Esophagus muscularis mucosa (tissue), 4 donors: ENCODE measurements around the gene NINJ2.
"Not testable (repeated sequence)": the region's sequence is repeated elsewhere in the genome, so short reads cannot be mapped to it uniquely, and the experiment has no call there.

Experiments used
- EP300 ChIP-seq: sonication (generic); formaldehyde crosslinking; IDR thresholded peaks from one replicate; pipeline ENCODE4 v1.6.1; 2017; ENCODE audit warnings: antibody characterized with exemption
- POLR2A ChIP-seq: fragments of 450-650 bp; IDR thresholded peaks from one replicate; pipeline ENCODE4 v1.6.1; 2017; ENCODE audit warnings: antibody characterized with exemption, moderate library complexity, mild to moderate bottlenecking, low read depth
- POLR2AphosphoS5 ChIP-seq, 2 donors: sonication (generic); formaldehyde crosslinking; IDR thresholded peaks; one replicate each; pipeline ENCODE4 v1.6.1; 2017; ENCODE audit warnings: antibody characterized with exemption in 2 of 2
- TF ChIP-seq, protein P1 (sequence below), 3 experiments: fragments of 200-600 bp in 2 of 3; fragments of 450-650 bp in 1 of 3; sonication (generic) in 2 of 3; IDR thresholded peaks; one replicate each; pipeline ENCODE4 v1.5.1; 2017 to 2019; ENCODE audit warnings: antibody characterized with exemption in 3 of 3, mild to moderate bottlenecking in 2 of 3, moderate library complexity in 1 of 3

DNA sequence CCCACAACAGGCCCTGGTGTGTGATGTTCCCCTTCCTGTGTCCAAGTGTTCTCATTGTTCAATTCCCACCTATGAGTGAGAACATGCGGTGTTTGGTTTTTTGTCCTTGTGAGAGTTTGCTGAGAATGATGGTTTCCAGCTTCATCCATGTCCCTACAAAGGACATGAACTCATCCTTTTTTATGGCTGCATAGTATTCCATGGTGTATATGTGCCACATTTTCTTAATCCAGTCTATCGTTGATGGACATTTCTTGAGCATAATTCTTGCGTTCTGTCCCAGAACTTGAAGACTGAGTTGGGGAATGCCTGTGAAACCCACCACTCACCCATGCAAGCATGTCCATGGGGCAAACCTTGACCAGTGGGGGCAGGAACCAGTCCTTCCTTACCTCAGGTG is 44.8 kb upstream of the NINJ2 start:
- not testable (repeated sequence) for TF ChIP-seq EP300; POLR2A; POLR2AphosphoS5 (IDR thresholded peaks at IDR 0.05)
- TF ChIP-seq, protein P1, sequence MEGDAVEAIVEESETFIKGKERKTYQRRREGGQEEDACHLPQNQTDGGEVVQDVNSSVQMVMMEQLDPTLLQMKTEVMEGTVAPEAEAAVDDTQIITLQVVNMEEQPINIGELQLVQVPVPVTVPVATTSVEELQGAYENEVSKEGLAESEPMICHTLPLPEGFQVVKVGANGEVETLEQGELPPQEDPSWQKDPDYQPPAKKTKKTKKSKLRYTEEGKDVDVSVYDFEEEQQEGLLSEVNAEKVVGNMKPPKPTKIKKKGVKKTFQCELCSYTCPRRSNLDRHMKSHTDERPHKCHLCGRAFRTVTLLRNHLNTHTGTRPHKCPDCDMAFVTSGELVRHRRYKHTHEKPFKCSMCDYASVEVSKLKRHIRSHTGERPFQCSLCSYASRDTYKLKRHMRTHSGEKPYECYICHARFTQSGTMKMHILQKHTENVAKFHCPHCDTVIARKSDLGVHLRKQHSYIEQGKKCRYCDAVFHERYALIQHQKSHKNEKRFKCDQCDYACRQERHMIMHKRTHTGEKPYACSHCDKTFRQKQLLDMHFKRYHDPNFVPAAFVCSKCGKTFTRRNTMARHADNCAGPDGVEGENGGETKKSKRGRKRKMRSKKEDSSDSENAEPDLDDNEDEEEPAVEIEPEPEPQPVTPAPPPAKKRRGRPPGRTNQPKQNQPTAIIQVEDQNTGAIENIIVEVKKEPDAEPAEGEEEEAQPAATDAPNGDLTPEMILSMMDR (IDR thresholded peaks at IDR 0.05): not testable (repeated sequence)
